ENCODE measurements around the gene CTNNA1.

GRCh38 chr5:138883211-138883610, 130.0 kb downstream of the CTNNA1 start:
- TF ChIP-seq, protein P1, sequence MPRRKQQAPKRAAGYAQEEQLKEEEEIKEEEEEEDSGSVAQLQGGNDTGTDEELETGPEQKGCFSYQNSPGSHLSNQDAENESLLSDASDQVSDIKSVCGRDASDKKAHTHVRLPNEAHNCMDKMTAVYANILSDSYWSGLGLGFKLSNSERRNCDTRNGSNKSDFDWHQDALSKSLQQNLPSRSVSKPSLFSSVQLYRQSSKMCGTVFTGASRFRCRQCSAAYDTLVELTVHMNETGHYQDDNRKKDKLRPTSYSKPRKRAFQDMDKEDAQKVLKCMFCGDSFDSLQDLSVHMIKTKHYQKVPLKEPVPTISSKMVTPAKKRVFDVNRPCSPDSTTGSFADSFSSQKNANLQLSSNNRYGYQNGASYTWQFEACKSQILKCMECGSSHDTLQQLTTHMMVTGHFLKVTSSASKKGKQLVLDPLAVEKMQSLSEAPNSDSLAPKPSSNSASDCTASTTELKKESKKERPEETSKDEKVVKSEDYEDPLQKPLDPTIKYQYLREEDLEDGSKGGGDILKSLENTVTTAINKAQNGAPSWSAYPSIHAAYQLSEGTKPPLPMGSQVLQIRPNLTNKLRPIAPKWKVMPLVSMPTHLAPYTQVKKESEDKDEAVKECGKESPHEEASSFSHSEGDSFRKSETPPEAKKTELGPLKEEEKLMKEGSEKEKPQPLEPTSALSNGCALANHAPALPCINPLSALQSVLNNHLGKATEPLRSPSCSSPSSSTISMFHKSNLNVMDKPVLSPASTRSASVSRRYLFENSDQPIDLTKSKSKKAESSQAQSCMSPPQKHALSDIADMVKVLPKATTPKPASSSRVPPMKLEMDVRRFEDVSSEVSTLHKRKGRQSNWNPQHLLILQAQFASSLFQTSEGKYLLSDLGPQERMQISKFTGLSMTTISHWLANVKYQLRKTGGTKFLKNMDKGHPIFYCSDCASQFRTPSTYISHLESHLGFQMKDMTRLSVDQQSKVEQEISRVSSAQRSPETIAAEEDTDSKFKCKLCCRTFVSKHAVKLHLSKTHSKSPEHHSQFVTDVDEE (CRISPR knock-in tag; IDR thresholded peaks at IDR 0.05), result no peak
- no peak for TF ChIP-seq ESRRG (CRISPR knock-in tag; IDR thresholded peaks at IDR 0.05)
- TF ChIP-seq ZFP3 (CRISPR knock-in tag; IDR thresholded peaks at IDR 0.05), result no peak

Data from SK-N-SH treated with all-trans-retinoic acid at 6 μM for 48 hours (cell line).